HG03558 (cell line): ENCODE data around the gene GRIK3.

ENCODE experiments used
- ATAC-seq: cut with Tn5 transposase; IDR thresholded peaks from one replicate; pipeline ENCODE4 v1.9.1; 2021; ENCODE audit warnings: moderate number of reproducible peaks; ENCODE audit not compliant: unreplicated experiment; ENCODE audit errors: extremely low read depth

The GRIK3 gene

DNA sequence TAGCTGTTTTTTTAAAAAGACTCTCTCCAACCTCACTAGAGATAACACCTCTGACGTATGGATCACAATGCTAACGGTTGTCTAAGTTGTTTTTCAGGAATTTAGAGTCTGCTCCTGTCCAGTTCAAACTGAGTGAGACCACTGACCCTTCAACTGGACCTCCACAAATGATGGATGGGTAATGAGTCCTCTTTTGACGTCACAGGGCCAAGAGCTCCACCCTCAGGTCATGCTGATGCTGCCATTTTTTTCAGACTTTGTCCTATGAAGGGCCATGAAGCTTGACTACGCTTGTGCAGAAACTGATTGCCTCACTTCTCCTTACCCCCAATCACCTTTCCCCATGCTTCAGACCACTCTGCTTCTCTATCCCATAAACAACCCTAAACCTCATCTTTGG is 16.6 kb downstream of the GRIK3 start:
- ATAC-seq: no peak

DNA sequence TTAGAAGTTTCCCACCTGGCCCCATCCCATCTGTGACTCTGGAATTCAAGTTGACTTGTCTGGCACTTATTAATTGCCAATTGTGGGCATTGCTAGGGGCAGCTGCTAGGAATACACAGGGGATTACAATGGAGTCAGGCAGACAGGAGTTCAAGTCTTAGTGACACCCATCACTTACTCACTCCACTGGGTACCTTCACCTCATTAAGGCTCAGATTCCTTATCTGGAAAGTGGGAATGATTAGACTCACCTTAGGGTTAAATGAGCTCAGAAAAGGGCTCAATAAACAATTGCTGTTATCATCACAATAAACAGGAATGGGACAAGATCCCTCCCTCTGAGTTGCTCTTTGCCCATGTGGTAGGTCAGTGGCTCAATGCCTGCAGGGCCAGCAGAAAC is 18.2 kb downstream of the GRIK3 start:
- no peak for ATAC-seq

DNA sequence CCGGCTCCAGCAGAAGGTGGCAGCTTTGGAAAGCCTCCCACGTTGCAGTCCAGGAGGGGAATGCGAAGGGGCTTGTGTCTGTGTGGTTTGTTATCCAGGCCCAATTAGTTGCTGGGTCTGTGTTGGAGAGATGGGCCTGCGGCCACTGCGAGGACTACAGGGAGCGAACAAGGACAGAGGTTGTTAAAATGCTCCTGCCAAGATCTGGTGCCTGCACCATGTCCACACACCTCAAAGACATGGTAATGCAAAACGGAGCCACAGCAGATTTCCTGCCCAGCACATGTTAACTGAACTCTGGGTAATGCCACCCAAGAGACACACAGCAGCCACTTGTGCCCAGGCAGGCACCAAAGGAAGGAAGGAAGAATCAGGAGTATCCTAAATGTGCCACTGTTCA is 18.6 kb downstream of the GRIK3 start:
- no peak for ATAC-seq

DNA sequence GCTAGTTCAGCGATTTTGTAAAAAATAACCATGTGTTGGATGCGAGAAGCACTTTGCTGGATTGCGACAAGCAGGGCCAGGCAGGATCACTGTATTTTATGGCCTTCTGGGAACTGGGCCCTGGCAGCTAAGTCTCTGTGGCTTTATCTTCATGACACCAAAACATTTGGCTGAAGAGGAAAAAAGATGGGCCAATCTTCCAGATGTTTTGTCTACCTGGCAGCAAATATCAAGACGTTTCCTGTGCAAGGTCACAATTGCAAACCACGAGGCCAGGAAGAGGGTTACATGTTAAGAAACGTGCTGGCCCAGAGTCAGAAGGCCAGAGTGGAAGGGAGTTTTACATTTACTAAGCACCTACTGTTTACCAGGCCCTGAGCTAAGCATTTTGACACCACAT is 22.1 kb downstream of the GRIK3 start:
- no peak for ATAC-seq

DNA sequence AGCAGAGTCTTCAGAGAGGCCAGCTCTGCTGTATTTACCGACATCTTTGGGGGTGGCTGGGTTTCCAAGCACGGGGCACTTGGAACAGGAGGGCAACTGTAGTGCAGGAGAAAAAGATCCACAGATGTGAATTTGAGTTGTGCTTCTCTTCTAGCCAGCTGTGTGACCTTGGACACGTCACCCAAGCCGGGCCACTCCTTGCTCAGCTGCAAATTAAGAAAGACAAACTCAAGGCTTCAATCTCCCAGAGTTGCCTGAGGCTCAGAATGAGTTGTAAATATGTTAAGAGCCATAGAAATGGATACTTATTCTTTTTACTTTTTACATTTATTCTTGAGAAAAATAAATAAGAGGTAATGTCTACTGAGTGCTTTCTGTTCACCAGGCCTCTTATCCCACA is 24.3 kb downstream of the GRIK3 start:
- ATAC-seq: no peak

DNA sequence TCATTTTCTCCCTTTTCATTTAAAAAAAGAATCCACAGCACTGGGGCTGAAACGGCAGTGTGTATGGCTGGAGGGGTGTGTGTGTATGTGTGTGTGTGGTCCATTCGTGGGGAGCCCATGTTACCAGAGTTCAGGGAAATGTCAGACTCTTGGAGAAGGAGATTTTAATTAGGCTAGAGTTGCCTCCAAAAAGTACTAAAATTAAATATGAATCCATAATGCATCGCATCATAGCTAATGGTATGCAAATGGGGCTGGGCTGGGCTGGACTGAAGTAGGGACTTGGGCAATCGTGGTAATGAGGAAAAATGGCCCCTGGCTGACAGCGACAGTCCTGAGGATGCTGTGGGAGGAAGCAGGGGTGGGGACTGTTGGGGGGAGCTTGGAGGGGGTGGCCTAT is 24.8 kb downstream of the GRIK3 start:
- no peak for ATAC-seq

DNA sequence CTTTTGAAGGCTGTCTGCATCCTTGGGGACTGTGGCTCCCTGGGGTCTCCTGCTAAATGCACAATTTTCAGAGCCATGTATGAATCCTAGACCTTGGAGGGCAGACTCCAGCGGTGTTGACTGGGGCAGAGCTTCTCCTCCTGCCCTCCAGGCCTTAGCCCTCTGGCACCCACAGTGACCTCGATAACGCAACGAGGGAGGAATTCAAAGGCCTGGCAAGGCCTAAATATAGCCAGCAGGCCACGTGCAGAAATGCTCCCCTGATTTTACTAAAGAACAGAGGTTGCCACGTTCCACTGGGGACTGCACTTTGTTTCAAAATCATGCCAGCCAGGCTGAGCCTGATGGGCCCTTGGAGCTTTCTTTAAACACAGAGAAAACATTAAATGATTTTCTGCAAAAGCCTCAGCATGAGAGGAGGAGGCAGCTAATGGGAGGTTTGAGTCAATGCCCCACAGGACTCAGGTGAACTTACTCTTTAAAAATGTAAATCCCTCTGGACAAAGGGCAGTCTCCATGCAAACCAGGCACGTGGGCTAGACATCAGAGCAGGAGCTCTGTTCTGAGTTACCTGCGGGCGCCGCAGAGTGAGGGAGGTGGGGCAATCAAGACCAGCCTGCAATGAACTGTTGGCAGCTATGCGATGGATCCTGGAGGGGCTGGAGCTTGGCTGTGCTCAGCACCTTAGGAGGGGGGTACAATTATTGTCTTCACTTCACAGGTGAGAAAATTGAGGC is 28.0 kb downstream of the GRIK3 start:
- ATAC-seq: no peak

DNA sequence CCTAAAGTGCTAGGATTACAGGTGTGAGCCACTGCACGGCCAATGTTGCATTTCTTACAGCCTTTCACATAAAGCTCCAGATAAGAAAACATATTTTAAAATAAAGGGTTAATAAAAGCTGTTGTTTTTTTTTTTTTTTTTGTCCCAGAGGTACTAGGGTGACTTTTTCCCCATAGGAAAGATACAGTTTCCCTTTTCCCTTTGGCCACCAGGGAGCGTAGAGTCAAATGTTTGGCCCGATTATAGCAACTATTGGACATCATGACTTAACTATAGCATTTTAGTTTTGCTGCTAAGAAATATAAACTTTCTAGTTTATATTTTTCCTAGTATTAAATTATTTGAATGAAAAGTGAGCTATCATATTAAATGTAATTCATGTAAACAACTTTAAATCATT is 31.4 kb downstream of the GRIK3 start:
- ATAC-seq: no peak

DNA sequence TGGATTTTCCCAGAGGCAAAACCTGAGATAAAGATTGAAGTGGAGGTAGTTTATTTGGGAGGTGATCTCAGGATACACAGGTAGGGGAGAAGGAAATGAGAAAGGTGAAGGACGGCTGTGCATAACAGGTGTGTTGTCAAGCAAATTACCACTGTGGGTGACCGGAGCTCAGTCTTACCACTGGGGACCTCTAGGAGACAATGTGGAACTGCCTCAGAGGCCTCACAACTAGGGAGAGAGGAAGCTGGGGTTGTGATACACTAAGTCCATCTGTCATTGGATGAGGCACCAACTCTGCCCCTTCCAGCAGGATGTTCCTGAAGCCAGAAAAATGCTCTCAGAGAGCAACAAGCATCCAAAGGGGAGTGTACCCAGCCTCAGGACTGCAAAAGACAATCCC is 32.6 kb downstream of the GRIK3 start:
- no peak for ATAC-seq

DNA sequence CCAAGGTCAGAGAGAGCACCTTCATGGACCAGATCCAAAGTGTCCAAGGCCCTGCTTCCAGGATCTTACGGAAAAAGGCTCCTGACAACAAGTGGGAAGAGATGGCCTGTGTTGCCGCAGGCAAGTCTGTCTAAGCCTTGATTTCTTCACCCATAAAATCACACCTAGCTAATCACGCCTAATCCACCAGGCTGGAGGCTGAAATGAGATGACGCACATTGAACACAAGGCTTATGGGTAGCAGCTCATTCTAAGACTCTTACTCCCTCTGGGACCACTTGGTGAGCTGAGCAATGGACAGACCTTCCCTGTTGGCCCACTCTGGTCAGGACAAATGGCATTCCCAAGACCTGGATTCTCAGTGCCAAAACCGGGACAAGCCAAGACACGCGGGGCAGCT is 38.2 kb downstream of the GRIK3 start:
- ATAC-seq: no peak

DNA sequence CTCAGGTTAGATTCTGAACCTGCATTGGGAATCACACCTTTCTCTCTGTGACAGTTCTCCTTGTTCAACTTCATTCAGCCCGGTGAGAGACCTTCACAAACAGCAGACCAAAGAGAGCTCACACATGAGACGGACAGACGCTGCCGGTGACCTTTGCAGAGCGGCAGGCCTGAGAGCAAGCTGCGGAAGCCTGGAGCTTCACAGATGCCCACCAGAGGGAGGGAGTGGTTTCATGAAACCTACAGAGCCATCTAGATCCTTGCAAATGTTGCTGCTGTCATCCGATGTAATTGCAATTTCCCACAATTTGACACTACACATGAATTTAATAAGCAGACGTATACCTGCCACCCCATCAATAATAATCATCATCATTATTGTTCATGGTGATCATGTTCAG is 39.4 kb downstream of the GRIK3 start:
- no peak for ATAC-seq

DNA sequence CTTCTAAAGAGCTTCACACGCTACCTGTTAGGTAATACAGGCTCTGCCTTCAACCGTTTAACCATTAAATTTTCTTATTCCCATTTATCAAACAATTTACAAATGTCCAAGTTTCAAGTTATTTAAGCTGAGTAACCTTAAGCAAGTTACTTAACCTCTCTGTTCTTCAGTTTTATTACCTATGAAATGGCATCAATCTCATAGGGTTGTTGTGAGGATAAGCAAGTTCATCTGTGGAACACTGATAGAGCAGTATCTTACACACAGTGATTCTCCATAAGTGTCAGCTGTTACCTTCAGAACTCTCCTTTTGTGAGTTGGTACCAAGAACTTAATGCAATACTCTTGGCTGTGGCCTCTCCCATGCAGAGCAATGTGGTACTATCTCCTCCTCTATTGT is 40.0 kb downstream of the GRIK3 start:
- no peak for ATAC-seq

DNA sequence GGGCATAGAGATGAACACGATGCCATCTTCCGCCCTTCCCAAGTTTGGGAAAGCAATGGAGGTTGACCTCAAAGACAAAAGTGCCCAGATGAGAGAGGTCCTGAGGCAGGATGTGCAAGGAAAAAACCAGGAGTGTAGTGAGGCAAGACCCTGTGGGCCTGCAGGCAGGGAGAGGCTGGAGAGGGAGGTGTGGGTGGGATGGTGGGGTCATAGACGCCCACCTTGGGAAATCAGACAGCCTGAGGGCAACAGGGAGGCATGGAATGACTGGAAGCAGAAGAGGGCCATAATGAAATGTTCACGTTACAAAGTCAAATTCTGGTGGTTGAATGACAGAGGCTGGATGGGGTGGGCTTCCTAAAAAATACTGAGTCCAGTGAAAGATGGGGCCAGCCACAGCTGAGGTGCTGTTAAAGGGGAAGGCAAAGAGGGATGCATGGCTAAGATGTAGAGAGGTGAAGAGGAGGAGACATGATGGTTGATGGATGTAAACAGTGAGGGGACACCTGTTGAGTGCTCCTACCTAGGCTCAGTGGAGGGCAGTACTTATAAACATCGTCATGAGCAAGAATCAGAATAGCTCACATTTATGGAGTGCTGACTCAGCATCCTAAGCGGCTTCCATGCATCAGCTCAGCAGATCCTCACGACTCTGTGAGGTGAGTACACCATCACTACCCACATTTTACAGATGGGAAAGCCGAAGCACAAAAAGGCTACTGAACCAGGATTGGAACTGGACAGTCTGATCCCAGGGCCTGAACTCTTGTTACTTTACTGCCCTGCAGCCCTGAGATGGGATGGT is 42.0 kb downstream of the GRIK3 start:
- no peak for ATAC-seq

DNA sequence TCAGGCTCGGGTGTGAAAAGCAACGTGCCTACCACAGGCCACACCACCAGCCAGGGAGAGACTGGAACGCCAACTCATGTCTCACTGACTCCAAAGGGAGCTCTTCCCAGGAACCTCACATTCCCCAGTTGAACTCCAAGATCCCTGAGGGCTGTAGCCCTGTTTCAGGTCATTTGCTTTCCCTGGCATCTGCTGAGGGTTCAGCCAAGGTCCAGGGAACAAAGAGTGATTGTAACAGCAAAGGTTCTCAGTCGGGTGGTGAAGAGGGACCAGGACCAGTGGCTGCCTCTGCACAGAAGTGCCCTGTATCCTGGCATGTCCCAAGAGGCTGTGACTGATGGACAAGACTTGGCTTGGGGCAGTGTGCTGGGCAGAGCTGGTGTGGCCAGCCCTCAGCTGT is 42.8 kb downstream of the GRIK3 start:
- ATAC-seq: no peak

DNA sequence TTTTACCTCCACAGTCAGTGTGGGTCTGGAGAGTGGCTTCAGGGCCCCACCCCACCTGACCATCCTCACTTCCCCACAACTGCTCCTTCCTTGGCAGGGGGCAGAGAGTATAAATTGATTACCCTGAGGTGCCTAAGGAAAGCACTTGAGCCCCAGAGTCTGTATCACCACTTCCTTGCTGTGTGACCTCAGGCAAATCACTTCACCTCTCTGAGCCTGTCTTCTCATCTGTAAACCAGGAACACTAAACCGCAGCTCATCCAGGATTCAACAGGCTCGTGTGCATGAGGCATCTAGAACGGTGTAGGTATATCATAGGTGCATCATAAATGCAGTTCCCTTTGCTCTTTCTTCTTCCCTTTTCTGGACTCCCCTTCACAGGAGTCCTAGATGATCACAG is 43.4 kb downstream of the GRIK3 start:
- no peak for ATAC-seq

DNA sequence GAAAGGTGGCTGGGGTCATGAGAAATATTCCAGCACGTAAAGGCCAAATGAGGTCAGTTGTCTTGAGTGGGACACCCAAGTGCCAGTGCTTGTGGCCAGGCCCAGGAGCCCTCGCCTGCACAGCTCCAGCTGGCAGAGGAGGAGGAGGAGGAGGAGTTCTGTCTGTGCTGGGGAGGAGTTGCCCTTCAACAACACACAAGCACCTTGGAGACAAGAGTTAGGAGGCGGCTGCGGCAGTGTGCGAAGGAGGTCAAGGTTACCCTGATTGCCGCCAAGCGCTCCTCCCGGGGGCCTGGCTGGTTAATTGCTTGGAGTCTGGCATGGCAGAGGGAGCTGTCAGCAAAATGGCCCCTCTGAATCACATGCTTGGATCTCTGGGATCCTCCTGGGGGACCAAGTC is 45.1 kb downstream of the GRIK3 start:
- ATAC-seq: no peak

DNA sequence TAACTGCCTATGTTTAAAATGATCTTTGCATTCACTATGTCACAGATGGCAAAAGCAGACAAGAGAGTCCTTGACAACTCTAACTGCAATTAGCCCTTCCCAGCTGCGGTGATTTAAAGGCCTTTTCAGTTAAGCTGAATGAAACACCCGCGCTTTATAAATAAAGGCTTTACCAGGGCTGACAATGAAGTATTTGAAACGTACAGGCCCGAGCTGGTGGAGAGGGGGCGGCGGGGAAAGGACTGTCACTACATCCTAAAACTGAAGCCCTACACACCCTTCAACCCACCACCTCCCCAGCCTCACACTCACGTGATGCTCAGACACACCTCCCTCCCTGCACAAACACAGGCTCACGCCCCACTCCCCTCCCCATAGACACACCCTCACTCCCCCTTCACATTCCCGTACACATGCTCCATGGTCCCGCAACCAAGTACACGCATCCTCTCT is 45.5 kb downstream of the GRIK3 start:
- no peak for ATAC-seq

DNA sequence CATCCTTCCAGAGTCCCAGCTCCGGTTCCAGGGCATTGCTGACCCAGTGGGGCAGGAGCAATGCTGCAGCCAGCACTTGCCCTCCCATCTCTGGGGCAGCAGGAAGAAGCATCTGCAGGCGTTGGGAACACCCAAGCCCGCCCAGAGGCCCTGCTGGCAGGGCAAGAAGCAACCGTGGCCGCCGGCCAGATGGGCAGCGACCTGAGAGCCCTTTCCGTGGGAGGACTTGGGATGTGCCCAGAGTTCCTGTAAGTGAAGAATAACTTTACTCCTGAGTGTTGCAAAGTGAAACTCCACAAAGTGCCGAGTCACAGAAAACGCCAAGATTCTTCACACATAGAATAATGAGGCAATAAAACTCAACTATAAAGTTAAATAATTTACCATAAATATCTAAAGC is 46.0 kb downstream of the GRIK3 start:
- ATAC-seq: no peak

DNA sequence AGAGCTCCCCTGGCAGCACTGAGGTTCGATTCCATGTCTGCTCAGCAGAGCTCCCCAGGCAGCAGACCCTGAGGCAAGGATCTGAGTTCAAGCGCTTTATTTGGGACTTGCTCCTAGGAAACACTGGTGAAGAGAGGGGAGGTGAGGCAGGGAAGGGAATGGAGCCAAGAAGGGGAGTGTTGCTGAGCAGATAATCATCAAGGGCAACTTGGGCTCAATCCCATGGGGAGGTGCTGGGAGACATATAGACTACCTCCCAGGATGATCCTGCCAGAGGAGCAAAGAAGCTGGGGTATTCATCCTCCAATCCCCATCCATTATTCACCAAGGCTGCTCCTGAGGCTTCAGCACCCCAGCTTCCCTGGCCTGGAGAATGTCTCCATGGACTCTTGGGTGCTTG is 47.0 kb downstream of the GRIK3 start:
- no peak for ATAC-seq

DNA sequence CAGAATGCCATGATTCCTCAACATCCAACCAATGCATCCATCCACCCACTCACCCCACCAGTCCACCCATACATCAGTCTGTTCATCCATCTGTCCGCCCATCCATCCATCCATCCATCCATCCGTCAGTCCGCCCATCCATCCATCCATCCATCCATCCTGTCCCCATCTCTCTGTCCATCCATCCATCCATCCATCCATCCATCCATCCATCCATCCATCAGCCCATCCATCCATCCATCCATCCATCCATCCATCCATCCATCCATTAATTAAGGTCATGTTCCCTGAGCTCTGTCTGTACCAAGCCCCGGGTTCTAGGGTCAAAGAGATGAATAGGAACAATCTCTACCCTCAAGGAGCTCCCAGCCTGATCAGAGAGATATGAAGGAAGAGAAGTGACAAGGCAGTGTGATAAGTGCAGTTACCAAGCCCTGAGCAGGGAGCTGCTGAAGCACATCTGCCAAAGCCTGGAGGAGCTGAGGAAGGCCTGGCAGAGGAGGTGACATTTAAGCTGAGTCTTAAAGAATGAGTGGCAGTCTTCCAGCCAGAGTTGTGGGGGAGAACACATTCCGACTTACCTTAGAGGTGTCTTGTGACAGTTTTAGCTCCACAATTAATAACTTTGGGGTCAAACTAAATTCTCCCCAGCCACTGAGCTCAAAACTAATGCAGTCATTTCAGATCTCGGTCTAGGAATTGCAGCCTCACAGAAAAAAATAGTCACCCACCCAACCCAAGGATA is 47.9 kb downstream of the GRIK3 start:
- no peak for ATAC-seq

DNA sequence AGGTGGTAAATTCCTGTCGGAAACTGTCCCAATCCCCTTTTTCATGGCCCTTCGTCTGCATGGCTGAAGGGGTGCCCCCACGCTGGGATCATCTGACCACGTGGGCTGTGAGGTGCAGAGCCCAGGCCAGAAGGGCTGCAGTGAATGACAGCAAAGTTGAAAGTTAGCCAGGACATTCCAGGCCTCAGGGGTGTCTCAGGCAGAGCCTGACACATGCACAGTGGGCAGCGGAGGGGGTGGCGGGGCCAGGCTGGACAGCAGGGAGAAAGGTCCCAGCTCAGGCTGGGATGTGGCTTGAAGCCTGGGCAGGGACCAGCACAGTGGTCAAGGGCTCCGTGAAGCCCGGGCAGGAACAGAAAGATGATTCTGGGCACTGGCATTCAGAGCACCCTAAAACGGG is 49.6 kb downstream of the GRIK3 start:
- ATAC-seq: no peak
